Fibroblast of gingiva (primary cell): ENCODE data around the gene SPRN.
"Not testable (repeated sequence)": the region's sequence is repeated elsewhere in the genome, so short reads cannot be mapped to it uniquely, and the experiment has no call there.

Experiments used
- DNase-seq: peaks from one replicate; pipeline ENCODE4 v3.0.0-alpha.2; 2011; ENCODE audit warnings: low read depth

SPRN gene

DNA sequence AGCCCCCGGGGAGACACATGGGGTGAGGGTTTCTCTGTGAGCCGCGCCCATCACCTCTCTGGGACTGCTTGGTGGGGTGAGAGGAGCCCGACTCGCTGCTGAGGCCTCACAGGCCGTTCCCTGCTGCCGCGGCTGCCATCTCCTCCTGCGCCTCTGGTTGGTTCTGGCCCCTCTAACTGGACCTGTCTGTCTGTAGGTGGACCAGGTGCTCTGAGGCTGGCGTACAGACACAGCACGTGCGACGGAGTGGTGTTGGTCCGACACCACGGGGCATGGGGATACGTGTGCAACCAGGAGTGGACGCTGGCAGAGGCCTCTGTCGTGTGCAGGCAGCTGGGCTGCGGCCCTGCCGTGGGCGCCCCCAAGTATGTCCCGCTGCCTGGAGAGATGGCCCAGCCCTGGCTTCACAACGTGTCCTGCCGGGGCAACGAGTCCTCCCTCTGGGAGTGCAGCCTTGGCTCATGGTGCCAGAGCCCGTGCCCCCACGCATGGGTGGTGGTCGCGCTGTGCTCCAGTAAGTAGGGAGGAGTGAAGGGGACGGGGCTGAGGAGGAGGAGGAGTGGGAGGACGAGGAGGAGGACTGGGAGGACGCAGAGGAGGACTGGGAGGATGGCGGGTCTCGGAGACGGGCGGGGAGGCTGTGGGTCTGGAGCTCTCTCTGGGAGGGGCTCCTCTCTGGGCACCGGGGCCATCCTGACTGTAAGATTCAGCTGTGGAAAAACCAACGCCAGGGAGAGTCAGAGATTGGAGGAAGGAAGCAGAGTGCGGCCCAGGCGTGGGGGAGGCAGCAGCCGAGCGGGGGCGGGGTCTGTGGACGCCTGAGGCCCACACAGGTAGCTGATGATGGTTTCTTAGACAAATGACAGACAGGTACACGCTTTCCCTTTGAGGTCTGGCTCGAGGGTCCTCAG, 31.9 kb upstream of the SPRN start:
- DNase-seq: no peak

DNA sequence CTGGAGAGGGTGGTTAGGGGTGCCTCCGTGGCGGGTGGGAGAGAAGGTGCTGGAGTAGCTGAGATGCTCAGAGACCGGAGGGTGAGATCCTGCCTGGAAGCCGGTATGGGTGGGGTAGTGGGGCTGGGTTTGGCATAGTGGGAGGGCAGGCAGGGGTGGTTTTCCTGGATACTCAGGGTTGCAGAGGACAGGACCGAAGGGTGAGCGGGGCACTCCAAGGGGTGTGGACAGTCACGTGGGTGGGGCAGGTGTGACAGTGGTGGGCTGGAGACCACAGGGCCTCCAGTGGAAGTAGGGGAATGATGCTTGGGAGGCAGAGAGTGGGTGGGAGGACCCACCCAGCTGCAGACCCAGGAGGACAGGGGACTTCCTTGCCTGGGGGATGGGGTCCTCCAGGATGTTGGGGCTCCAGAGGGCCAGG, 31.2 kb upstream of the SPRN start:
- no peak for DNase-seq

DNA sequence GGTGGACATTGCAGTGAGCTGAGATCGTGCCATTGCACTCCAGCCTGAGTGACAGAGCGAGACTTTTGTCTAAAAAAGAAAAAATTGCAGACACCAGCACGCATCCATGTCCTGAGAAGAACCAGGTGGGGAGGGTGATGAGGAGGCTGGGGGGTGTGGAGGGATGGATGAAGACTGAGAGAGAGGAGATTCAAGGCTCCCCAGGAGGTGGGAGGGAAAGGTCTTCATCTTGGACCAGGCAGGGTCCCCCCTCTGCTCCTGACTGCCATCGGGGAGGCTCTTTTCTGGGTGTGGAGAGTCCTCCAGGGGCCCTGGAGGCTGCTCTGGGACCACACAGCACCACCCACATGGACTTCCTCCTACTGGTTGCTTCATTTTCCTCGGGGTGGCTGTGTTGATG, 30.8 kb upstream of the SPRN start:
- no peak for DNase-seq

DNA sequence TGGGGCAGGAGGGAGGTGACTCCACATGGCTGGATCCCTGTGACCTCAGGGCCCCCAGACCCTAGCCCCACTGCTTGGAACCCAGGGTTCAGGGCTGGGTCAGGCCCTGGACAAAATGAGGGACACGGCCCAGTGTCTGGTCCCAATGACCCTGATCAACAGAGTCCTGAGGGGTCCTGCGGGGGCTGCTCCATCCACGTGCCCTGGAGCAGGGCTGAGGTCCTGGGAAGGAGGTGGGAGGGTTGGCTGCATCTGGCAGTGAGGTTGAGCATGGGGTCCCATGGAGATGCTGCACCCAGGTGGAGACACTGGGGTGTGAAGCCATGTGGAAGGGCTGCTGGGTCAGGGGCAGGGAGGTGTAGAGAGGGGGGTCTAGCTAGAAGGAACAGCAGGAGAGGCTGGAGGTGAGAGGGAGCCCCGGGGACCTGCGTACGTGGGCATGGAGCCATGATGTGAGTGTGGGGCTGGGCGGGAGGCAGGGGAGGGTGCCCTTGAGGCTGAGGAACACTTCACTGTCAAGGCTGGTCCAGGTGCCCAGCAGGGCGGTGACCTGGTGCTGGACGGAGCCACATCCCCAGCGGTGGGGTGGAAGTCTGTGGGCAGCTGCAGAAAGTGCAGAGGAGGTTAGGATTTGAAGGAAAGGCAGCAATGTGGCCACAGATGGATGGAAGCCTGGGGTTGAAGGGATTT, 29.9 kb upstream of the SPRN start:
- no peak for DNase-seq

DNA sequence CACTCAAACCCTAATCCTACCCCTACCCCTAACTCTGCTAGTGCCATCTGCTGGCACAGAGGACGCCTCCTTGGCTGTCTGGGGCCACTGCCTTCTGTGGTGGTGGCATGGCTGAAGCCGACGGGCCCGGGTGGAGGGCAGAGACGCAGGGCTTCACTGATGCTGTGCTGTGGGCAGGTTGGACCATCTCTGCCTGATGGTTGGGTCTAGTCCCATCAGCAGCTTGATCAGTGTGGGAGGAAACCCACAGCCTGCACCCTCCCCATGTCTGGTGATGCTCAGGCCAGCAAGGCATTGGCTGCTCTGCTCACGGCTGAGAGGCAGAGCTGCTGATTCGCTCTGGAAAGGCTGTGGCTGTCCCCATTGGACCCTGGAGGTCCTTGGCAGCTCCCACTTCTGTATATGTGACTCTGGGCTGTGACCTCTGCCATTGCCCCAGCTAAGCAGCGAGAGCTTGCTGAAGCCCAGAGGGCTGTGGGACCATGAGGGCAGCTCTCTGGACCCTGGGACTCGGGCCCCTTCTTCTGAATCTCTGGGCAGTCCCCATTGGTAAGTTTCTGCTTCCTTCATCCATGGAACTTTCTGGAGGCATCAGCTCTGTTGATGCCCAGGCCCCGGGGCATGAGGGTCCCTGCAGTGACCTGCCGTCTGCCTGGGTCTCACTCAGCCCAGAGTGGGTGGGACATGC, 29.2 kb upstream of the SPRN start, which contains the start of gene SCART1:
TSS of gene SCART1 (plus strand) at position 430 of the 688 bp plus-strand sequence. CDS start at position 483, 53 bp downstream.
- no peak for DNase-seq

DNA sequence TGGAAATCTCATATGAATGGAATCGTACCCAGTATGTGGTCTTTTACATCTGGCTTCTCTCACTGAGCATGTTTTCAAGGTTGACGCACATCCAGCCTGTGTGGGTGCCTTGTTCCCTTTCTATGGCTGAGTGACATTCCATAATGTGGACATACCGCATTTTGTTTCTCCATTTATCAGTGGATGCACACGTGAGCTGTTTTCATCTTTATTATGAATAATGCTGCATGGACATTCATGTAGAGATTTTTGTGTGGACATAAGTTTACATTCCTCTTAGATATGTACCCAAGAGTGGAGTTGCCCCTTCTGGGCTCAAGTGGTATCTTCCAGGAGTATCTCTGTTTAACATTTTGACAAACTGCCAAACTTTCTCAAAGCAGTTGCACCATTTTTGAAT, 28.0 kb upstream of the SPRN start:
- no peak for DNase-seq

DNA sequence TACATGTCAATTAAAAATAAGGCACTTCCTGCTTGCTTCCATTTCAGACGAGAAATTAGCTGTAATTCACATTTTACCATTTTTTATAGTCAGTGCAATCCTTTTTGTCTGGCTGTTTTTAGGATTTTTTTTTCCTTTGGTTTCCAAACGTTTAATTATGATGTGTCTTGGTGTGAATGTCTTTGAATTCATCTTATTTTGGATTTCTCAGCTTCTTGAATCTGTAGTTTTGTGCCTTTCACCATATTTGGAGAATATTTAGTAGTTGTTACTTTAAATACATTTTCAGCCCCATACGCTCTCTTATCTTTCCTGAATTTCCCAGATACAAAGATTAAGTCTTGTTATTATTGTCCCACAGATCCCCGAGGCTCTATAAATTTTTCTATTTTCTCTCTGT, 26.9 kb upstream of the SPRN start:
- no peak for DNase-seq

DNA sequence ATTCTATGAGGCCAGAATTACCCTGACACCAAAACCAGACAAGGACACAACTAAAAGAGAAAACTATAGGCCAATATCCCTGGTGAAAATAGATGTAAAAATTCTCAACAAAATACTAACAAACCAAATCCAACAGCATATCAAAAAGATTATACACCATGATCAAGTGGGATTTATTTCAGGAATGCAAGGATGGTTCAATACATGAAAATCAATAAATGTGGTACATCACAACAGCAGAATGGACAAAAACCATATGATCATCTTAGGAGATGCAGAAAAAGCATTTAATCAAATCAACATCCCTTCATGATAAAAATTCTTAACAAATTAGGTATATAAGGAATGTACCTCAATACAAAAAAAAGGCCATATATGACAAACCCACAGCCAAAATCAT, 23.7 kb upstream of the SPRN start:
- DNase-seq: no peak

DNA sequence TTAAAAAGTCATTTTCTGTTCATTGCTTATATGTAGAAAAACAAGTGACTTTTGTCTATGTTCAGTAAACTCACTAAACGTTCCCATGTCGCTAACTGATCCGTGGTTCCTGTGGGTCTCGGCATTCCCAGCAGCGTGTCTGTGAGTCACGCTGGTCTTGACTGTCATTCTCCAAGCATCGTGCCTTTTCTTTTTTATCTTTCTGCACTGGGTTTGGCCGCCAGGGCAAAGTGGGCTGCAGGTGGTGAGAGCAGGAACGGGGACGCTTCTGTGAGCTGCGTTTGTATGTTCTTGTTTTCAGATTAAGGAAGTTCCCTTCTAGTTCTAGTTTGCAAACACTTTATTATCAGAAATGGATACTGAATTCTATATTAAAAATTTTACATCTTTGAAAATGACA, 22.6 kb upstream of the SPRN start:
- DNase-seq: no peak

DNA sequence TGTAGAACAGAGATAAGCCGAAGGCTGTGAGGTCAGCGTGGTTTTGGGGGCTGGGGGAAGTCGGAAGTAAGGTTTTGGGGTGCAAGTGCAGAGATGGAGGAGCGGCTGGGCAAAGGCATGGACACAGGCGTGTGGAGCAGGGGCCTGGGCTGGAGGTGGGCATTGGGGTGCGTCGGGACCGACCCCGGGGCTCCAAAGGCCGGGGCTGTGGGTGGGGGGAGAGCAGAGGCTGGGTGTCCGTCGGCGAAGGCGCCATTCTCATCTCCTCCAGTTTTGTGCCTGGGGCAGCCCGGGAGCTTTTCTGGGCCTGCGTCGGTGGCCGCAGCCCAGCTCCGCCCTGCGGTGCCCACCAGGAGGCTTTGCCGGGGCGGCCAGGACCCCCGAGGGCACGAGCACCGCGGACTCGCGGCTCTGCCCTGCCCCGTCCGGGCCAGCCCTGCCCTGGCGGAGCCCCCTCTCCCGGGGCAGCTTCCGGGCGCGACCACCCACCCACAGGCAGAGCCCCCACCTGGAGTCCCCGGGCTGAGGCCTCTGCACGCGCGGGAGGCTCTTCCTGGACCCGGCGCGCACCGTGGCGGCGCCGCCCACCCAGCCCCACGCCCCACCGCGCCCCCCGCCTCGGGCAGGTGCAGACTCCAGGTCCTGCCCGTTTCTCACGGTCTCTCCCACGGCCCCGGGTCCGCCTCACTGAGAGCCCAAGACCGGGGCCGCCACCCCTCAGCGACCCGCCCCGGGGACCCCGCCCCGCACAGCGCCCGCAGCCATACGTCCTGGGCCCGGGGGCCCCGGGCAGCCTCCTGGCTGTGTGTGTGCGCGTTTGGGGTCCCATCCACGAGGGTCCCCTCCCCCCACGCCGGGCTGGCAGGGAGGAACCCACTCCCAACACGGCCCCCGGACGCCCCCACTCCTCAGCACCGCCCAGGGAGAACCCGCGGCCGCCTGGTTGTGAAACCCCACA, 21.6 kb upstream of the SPRN start:
- no peak for DNase-seq

DNA sequence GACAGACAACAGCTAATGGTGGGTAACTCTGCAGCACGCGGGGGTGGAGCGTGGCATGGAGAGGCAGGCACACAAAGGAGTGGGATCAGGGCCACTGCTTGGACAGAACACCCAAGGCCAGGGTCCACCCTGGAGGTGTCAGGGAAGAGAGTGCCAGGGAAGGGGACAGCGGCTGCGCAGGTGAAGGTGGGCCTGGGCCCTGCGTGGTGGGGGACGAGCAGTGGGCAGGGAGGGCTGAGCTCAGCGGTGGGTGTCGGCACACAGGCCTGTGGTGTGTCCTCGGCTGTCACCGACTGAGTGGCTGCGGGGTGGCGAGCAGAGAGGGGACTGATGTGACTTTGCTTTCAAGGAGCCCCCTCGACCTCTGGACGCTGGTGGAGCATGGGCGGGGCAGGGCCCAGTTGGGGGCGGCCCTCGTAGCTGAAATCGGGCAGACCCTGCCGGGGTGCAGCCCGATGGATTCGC, 20.9 kb upstream of the SPRN start:
- no peak for DNase-seq

DNA sequence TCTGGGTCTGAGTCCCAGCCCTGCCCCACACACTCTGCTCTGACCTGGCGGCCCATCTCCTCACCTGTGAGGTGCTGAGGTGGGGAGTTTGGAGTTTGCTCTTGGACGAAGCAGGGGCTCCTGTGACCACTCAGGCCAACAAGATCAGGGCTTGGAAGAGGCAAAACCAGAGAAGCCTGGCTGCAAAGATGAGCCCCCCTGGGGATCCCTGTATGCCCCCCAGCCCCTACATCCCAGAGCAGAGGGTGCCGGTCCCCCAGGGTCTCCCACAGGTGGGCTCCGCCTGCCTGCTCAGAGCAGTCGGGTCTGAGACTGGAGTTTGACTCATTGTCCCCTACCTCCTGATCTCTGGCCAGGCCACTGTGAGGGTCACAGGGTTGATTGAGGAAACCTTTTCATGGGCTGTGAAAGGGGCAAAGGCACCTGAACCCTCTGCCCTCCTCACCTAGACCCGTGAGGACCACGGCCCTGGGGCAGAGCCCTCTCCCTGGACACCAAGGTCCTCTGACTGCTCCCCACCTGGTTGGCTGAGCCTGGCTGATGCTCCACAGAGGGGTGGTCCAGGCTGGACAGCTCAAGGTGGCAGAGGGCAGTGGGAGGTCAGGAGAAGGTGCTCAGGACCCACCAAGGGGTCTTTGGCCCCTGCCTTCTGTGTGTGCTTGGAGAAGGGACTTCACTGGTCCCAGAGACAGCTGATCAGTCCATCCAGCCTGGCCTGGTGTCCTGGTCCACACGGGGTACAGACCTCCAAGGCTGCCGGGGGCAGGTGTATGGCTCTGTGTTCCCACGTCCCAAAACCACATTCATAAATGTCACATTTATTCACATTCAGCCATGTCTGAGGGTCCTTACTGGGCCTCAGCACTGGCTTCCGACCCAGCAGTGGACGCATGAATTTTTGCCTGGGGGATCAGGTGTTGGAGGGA, 20.2 kb upstream of the SPRN start:
- DNase-seq: no peak

DNA sequence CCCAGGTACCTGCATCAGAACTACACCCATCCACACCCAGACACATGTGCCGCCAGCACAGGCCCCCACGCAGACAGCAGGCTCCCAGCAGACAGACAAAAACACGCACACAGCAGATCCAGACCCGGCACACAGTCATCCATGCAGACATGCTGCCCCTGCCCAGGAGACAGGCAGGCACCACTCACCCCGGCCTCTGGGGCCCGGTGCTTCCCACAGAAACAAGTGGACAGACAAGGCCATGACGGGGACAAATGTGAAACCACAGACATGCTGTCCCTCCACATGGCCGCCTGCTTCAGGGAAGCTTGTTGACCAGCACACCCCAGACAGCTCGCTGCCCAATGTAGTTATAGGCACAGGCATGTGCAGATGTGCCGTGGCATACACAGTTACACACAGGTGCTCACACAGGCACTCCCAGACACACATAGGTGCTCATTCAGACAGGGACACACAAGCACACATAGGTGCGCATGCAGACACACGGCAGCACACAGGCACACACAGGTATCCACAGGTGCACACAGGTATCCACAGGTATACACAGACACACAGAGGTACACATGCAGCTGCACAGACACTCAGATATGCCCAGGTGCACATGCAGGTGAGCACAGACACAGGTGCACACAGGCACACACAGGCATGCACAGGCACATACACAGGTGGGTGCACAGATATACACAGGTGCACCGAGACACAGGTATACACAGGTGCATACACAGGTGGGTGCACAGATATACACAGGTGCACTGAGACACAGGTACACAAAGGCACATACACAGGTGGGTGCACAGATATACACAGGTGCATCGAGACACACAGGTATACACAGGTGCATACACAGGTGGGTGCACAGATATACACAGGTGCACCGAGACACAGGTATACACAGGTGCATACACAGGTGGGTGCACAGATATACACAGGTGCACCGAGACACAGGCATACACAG, 18.8 kb upstream of the SPRN start:
- DNase-seq: no peak

DNA sequence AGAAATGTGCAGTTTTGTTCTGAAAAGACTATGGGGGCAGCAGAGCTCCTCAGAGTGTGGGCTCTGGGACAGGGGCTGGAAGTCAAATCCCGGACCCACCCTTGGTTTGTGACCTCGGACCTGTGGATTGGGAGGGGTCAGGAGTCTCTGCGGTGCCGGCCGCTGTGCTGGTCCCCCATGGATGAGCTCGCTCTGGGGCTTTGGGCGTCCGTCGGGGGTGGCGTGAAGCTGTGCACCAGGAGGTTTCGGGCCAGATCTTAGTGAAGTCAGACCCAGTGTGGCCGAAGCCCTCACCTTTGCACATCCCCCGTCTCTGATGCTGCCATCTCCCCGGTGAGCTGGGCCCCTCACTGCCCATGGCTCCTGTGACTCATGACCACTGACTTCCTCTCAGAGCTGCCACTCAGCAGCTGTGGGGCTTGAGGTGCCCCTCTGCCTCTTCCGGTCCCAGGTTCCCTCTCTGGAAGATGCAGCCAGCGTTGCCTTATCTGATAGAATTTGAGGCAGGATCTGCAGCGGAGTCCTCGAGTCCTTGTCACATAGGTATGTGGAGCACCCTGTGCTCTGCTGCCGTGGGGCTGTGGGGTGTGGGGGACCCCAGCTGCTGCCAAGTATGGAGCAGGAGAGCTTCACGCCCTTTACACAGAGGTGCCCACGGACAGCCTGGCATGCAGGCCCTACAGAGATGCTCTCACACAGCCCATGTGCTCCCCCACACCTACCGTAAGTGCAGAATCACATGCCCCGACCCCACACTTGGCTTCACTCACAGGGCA, 18.0 kb upstream of the SPRN start:
- no peak for DNase-seq

DNA sequence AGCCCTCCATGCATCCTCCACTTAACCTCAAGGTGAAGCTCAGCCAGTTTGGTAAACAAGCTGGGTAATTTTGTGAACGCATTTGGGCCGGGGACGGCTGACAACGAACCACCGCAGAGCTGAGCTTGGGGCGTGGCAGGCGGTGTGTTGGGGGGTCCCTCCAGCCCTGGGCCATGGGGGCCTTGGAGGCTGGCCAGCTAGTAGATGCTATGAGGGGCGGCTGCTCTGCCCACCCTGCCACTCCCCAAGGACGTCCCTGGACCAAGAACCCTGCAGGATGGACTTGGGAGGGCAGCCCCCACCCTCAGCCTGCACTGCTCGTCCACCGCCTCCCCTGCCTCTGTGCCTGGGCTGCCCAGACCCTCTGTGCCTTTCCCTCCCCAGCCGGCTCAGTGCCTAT, 17.4 kb upstream of the SPRN start:
- no peak for DNase-seq

DNA sequence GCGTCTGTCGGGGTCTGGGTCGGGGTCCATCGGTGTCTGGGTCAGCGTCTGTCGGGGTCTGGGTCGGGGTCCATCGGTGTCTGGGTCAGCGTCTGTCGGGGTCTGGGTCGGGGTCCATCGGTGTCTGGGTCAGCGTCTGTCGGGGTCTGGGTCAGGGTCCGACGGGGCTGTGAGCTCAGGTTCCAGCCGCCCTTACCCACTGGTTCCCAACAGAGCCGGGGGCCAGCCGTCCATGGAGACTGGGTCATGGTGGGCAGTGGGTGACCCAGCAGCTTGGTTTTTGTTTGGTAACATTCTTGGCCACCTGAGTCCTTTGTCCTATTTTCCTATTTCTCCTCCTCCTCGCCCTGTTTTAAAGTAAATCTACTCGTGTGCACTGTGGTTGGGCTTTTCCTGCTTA, 16.9 kb upstream of the SPRN start:
- not testable (repeated sequence) for DNase-seq

DNA sequence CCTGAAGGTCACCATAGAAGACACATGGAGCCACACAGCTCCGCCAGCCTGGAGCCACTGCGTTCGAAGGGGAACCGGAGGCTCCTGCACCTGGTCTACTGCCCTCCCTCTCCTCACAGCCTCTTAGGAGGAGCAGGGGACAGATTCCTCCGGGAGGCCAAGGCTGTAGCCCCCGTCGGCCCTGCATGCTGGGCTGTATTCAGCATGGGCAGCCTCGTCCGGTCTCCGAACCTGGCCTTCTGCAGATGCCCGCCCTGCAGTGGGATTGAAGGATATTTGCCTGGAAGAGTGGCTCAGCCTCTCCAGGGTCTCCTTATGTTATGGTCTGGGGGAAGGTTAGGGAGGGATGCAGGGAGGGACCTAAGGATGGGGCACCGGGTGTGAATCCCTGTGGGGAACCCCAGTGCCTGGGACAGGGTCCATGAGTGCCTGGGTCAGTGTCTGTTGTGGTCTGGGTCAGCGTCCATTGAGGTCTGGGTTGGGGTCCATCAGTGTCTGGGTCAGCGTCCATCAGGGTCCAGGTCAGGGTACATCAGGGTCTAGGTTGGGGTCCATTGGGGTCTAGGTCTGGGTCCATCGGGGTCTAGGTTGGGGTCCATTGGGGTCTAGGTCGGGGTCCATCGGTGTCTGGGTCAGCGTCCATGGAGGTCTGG, 16.3 kb upstream of the SPRN start:
- DNase-seq: no peak
